ENCODE measurements around the gene GEMIN5.
"Not testable (repeated sequence)": the region's sequence is repeated elsewhere in the genome, so short reads cannot be mapped to it uniquely, and the experiment has no call there.

Gene GEMIN5

GRCh38 chr5:154945695-154946301 lies 7.8 kb upstream of the GEMIN5 start:
- Histone ChIP-seq H3K4me2 (no peak overlapping the region), H3K4me1 (peaks cover 21% of the 10 kb centered on the region), H3K4me3 (no peak overlapping the region), H4K20me1 (peaks cover 73% of the 10 kb centered on the region), H3K36me3 (peaks cover 53% of the 10 kb centered on the region), H3K27ac (no peak overlapping the region), H3K9me3 (no peaks in the 10 kb centered on the region), H3K27me3 (no peaks in the 10 kb centered on the region), H3K9ac (no peak overlapping the region)
- no peak for TF ChIP-seq Cebpa-rat (IDR thresholded peaks at IDR 0.05)

GRCh38 chr5:154944716-154945115 lies 6.7 kb upstream of the GEMIN5 start:
- H3K9ac ChIP-seq = no peak overlapping the region
- H4K20me1 ChIP-seq = peaks cover 62% of the 10 kb centered on the region
- H3K4me2 ChIP-seq = no peak overlapping the region
- no peaks in the 10 kb centered on the region for H3K27me3 ChIP-seq
- H3K36me3 ChIP-seq = peaks cover 46% of the 10 kb centered on the region
- no peak overlapping the region for H3K4me3 ChIP-seq
- no peak overlapping the region for H3K27ac ChIP-seq
- peaks cover 32% of the 10 kb centered on the region for H3K4me1 ChIP-seq
- H3K9me3 ChIP-seq = no peaks in the 10 kb centered on the region
- no peak for TF ChIP-seq Cebpa-rat (IDR thresholded peaks at IDR 0.05)

GRCh38 chr5:154943527-154943926 lies 5.5 kb upstream of the GEMIN5 start:
- H3K4me1 ChIP-seq = peaks cover 39% of the 10 kb centered on the region
- H3K27me3 ChIP-seq = no peaks in the 10 kb centered on the region
- H3K27ac ChIP-seq = no peak overlapping the region
- peaks cover 51% of the 10 kb centered on the region for H4K20me1 ChIP-seq
- H3K9ac ChIP-seq = no peak overlapping the region
- H3K9me3 ChIP-seq = no peaks in the 10 kb centered on the region
- TF ChIP-seq Cebpa-rat (IDR thresholded peaks at IDR 0.05) = no peak
- no peak overlapping the region for H3K4me2 ChIP-seq
- peaks cover 37% of the 10 kb centered on the region for H3K36me3 ChIP-seq
- no peak overlapping the region for H3K4me3 ChIP-seq

- peak within 1 kb of the TSS; percentile 71 for H3K4me3 ChIP-seq
- TF ChIP-seq Cebpa-rat (IDR thresholded peaks at IDR 0.05) = no peak
- H3K27ac ChIP-seq = peak within 1 kb of the TSS; percentile 81
- no peaks in the 10 kb centered on the region for H3K9me3 ChIP-seq
- peaks cover 58% of the 10 kb centered on the region for H3K4me1 ChIP-seq
- H4K20me1 ChIP-seq = peaks cover 43% of the 10 kb centered on the region
- no peaks in the 10 kb centered on the region for H3K27me3 ChIP-seq
- H3K36me3 ChIP-seq = peaks cover 20% of the 10 kb centered on the region
- peak within 1 kb of the TSS; percentile 81 for H3K4me2 ChIP-seq
- H3K9ac ChIP-seq = peak within 1 kb of the TSS; percentile 87
Measured at GRCh38 chr5:154940772-154941620, 3.0 kb upstream of the GEMIN5 start, which contains the start of gene MRPL22. MRPL22 (plus strand) TSS chr5:154941073; CDS start chr5:154941111, 38 bp downstream.

- peak overlapping the region; percentile 81 for H3K4me2 ChIP-seq
- H3K27ac ChIP-seq = peak overlapping the region; percentile 81
- no peaks in the 10 kb centered on the region for H3K9me3 ChIP-seq
- peaks cover 37% of the 10 kb centered on the region for H4K20me1 ChIP-seq
- peaks cover 57% of the 10 kb centered on the region for H3K4me1 ChIP-seq
- peak overlapping the region; percentile 87 for H3K9ac ChIP-seq
- no peaks in the 10 kb centered on the region for H3K27me3 ChIP-seq
- TF ChIP-seq Cebpa-rat (IDR thresholded peaks at IDR 0.05) = no peak
- peak overlapping the region; percentile 71 for H3K4me3 ChIP-seq
- H3K36me3 ChIP-seq = peaks cover 23% of the 10 kb centered on the region
Measured at GRCh38 chr5:154940375-154940771, 2.4 kb upstream of the GEMIN5 start.

- H3K9ac ChIP-seq, H3K4me3 ChIP-seq, H3K27me3 ChIP-seq, H3K27ac ChIP-seq, H3K9me3 ChIP-seq: not testable (repeated sequence)
- peaks cover 27% of the 10 kb centered on the region for H4K20me1 ChIP-seq
- peaks cover 55% of the 10 kb centered on the region for H3K4me1 ChIP-seq
- H3K4me2 ChIP-seq = peak overlapping the region; percentile 81; the same call in 1 of the 2 replicates
- peaks cover 25% of the 10 kb centered on the region for H3K36me3 ChIP-seq
Measured at GRCh38 chr5:154939387-154939786, 1.4 kb upstream of the GEMIN5 start.

- peak overlapping the region; percentile 95 for H3K4me2 ChIP-seq
- peaks cover 36% of the 10 kb centered on the region for H3K36me3 ChIP-seq
- TF ChIP-seq Cebpa-rat (IDR thresholded peaks at IDR 0.05) = no peak
- peak overlapping the region; percentile 92 for H3K9ac ChIP-seq
- H3K27ac ChIP-seq = peak overlapping the region; percentile 82
- H3K9me3 ChIP-seq = no peaks in the 10 kb centered on the region
- peaks cover 16% of the 10 kb centered on the region for H4K20me1 ChIP-seq
- H3K4me1 ChIP-seq = peaks cover 46% of the 10 kb centered on the region
- peak overlapping the region; percentile 92 for H3K4me3 ChIP-seq
- H3K27me3 ChIP-seq = no peaks in the 10 kb centered on the region
Measured at GRCh38 chr5:154937186-154937717, 759 bp downstream of the GEMIN5 start.

GRCh38 chr5:154934881-154935280 lies 3.1 kb downstream of the GEMIN5 start:
- H3K9me3 ChIP-seq = no peaks in the 10 kb centered on the region
- no peak overlapping the region for H3K4me3 ChIP-seq
- peaks cover 29% of the 10 kb centered on the region for H3K4me1 ChIP-seq
- H4K20me1 ChIP-seq = peaks cover 16% of the 10 kb centered on the region
- no peak overlapping the region for H3K4me2 ChIP-seq
- H3K36me3 ChIP-seq = peaks cover 60% of the 10 kb centered on the region
- H3K27ac ChIP-seq = no peak overlapping the region
- no peak overlapping the region for H3K9ac ChIP-seq
- TF ChIP-seq Cebpa-rat (IDR thresholded peaks at IDR 0.05) = no peak
- H3K27me3 ChIP-seq = no peaks in the 10 kb centered on the region

- H3K27ac ChIP-seq = no peak overlapping the region
- H3K4me3 ChIP-seq = no peak overlapping the region
- no peak overlapping the region for H3K9ac ChIP-seq
- no peak for TF ChIP-seq Cebpa-rat (IDR thresholded peaks at IDR 0.05)
- H4K20me1 ChIP-seq = peaks cover 16% of the 10 kb centered on the region
- peaks cover 20% of the 10 kb centered on the region for H3K4me1 ChIP-seq
- H3K4me2 ChIP-seq = no peak overlapping the region
- no peaks in the 10 kb centered on the region for H3K9me3 ChIP-seq
- H3K27me3 ChIP-seq = no peaks in the 10 kb centered on the region
- H3K36me3 ChIP-seq = peaks cover 73% of the 10 kb centered on the region
Measured at GRCh38 chr5:154933537-154933936, 4.5 kb downstream of the GEMIN5 start.
